Right ventricle myocardium inferior (tissue), 1 donor: ENCODE data around the gene NOL9. TPM values are rescaled to one million over a fixed set of nuclear protein-coding genes. Genes with fewer than 3 reads are reported as not detected.

Experiments used
- ATAC-seq: fragments of 200-7000 bp; cut with Tn5 transposase; one replicate; pipeline ENCODE4 v1.9.1; 2020; ENCODE audit warnings: mild to moderate bottlenecking, moderate library complexity
- DNase-seq: peaks from one replicate; pipeline ENCODE4 v3.0.0; 2021; ENCODE audit errors: missing footprints
- intact Hi-C: fragments of 100-400 bp; cut with DNase I; formaldehyde crosslinking; loops from one replicate; pipeline ENCODE4 v1.11.0; 2022
- total RNA-seq: library from RNA; stranded (reverse); fragmentation: NEBNext Ultra II Directional; extraction: Animal tissue kit (Norgen Biotek cat#: 25700); gene quantifications from one replicate; pipeline ENCODE4 v1.2.1, GENCODE V29; 2021
- donor health status: DM: no; HTN: yes; CAD: no; lungs with severe emphysema.

Gene NOL9
- total RNA-seq, 1 donor from 2014 or later = 12.6 TPM

DNA sequence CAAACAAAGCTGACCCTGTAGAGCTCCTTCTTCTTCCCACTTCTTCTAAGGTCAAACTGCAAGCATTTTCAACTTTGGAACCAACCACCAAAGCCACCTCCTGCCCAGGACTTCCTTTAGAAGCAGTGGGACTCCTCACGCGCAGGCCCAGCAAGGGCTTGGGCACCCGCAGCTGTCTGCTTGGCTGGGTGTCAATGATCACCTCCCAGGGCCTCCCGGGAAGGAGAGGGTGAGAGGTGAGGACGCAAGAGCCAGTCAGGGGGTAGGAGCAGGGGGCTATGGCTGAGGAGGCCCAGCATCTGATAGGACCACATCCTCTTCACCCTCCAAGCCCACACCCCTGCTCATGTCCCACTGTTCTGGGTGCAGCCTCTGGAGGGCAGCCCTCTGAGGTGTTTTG, 38.1 kb upstream of the NOL9 start:
- intact Hi-C loops = no loop called here
- peak; percentile 71 for DNase-seq

DNA sequence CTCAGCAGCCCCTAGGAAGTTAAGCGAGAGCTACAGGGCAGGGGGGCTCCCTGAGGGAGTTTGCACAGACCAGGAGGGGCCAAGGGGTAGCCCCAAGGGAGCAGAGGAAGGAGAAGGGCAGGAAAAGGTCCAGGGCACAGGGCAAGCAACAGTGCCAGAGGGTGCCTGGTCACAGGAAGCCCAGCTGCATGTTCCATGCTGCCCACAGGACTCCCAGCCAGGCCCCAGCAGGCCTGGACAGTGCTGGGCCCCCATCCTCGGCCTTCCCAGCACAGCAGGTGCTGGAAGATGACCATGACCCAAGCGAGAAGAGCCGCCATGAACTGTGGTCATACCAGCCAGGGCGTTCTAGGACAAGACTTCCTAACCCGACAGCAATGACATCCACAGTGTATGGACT, 37.3 kb upstream of the NOL9 start:
- DNase-seq = no peak
- intact Hi-C loops = no loop called here
- ATAC-seq = no peak

More for the DNA sequence above, 38.1 kb upstream of the NOL9 start:
- ATAC-seq = peak; percentile 9

DNA sequence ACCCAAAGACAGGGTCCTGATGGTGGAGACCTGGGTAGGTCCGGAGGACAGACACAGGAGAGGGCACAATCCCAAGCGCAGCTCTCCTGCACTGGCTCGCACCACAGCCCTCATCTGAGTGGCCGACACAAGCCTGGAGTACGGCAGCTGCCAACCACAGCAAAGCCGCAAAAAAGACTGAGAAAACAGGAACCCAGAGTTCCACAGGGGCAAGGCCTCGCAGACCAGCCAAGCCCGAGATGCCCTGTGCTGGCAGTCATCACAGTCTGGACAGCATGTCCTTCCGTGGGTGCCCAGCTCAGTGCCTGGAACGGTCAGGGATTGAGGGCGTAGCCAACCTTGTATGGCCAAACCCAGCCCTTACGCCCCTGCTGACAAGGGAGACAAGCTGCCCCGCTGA, 36.9 kb upstream of the NOL9 start:
- intact Hi-C loops = no loop called here
- ATAC-seq (peak; percentile 12), DNase-seq (peak; percentile 73)

DNA sequence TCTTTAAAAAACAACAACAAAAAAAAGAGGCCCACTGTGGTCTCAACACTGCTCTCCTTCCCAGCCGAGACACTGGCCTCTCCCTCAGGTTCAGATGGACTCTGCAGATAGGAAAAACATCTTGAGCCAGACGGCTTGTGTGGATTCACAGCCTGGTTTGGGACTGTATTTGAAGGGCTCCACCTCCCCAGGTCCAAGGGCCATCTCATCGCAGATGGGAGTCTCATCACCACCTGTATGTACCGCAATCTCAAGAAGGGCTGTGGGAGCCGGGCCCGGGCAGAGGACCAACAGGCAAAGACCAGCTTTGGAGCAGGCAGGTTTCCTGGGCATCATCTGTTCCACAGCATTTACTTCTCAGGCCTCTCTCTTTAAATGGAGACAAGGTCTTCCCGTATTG, 35.7 kb upstream of the NOL9 start:
- intact Hi-C loops = no loop called here
- DNase-seq (no peak), ATAC-seq (no peak)

DNA sequence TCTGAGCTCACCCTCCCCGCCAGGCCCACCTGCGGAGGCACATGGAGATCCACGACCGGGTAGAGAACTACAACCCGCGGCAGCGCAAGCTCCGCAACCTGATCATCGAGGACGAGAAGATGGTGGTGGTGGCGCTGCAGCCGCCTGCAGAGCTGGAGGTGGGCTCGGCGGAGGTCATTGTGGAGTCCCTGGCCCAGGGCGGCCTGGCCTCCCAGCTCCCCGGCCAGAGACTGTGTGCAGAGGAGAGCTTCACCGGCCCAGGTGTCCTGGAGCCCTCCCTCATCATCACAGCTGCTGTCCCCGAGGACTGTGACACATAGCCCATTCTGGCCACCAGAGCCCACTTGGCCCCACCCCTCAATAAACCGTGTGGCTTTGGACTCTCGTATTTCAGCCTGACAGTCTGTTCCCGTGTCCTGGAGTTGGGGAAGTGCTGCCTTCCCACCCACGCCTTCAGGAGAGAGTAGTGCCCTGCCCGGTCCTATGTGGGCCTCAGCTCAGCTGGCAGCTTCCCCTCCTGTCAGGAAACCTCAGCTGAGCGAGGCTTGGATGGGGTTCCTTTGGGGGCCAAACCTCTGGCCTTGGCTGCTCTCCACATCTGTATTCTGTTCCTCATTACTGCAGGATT, 34.7 kb upstream of the NOL9 start:
- no peak for DNase-seq
- ATAC-seq = no peak
- intact Hi-C loops = no loop called here

DNA sequence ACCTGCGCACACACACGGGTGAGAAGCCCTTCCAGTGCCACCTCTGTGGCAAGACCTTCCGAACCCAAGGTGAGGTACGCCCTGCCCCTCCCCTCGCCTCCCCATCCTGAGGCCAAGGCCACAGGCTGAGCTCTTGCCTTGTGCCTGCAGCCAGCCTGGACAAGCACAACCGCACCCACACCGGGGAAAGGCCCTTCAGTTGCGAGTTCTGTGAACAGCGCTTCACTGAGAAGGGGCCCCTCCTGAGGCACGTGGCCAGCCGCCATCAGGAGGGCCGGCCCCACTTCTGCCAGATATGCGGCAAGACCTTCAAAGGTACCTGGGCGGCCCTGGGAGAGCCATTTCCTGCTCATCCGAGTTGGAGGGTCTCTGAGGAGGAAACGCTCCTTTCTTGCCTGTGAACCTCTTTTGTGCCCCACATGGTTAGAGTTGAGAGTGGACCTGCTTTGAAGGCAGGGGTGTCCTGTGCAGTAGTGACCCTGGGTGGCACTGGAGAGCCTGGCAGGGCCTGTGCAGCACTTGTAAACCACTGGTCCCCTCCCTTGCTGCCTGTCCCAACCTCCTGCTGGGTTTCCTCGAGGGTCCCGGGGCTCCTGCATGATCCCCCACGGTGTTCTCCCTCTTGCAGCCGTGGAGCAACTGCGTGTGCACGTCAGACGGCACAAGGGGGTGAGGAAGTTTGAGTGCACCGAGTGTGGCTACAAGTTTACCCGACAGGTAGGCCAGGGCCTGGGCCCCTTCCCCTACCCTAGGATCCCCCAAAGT, 34.0 kb upstream of the NOL9 start:
- no peak for ATAC-seq
- no peak for DNase-seq
- intact Hi-C loops = no loop called here

DNA sequence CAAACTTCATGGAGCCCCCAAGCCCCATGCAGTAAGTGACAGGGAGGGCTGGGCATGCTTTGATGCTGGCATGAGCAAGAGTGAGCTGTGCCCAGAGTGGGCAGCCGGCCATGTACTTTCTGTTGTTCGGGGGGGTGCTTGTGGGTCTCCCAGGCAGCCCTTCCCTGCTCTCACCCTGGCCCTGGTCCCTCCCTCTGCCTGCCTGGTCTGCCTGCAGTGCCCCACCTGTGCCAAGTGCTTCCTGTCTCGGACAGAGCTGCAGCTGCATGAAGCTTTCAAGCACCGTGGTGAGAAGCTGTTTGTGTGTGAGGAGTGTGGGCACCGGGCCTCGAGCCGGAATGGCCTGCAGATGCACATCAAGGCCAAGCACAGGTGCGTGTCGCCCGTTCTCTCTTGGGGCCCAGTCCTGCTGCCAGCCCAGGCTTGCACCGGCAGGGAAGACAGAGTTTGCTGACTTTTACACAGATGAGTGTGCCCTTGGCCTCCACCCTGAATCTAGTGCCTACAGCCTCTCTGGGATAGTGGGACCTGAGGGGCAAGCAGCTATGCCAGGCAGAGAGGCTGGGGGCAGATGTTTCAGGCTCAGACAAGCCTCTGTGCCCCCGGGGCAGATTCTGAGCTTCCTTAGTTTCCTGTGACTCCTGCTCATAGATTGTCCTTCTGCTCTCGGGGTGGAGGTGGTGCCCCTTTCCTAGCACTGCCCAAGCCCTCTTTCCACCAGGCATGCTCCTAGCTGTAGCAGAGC, 33.1 kb upstream of the NOL9 start:
- intact Hi-C loops = no loop called here
- ATAC-seq = peak; percentile 79
- DNase-seq = peak; percentile 87

DNA sequence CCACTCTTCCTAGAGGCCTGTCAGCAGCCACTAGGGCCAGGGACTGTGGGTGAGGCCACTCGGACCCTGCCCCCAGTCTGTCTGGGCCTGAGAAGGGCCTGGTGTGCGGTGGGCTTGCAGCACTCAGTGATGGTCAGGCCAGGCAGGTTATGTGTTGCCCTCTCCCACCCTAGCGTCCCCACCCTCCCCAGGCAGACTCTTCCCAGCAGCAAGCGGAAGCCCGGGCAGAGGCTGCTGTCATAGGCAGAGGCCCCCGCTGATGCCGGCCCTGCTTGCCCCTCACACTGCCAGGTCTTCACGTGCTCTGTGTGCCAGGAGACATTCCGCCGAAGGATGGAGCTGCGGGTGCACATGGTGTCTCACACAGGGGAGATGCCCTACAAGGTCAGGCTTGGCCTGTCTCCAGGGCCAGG, 32.1 kb upstream of the NOL9 start:
- ATAC-seq = peak; percentile 19
- intact Hi-C loops = no loop called here
- no peak for DNase-seq

DNA sequence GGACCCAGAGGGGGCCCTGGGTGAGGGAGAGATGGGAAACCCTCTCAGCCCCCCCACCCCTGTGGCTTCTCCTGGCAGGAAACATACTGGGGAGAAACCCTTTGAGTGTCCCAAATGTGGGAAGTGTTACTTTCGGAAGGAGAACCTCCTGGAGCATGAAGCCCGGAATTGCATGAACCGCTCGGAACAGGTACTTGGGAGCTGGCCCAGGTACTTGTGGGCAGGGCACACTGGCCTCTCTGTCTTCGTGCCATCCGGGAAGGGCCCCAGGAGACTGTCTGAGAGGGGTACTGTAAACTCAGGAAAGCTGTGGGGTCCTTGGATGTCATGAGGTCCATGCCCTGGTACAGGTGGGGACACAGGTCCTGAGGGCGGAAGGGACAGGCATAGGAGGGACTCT, 31.5 kb upstream of the NOL9 start:
- DNase-seq (no peak), ATAC-seq (no peak)
- intact Hi-C loops = no loop called here

DNA sequence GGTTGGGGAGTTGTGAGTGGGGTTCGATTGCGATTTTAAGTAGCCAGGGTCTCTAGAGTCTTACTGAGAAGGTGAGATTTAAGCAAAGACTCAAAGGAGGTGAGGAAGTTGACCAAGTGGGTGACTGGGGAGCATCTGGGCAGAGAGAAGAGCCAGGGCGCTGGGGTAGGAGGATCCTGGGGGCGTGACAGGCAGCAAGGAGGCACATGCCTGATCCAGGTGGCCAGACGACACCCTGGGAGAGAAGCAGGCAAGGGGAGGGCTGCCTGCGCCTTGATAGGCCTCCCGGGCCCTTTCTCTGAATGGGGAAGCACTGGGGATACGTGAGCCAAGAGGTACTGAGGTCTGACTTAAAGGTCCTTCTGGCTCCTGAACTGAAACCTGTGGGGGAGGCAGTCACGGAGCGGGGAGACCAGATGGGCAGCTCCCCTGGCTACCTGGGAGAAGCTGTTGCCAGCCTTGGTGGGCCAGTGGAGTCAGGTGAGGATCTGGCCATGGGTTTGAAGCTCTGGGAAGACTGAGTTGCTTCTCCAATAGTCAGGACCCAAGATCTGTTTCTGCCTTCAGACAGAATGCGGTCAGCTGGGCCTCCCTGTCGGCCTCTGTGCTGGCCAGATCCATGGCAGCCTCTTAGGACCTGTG, 30.9 kb upstream of the NOL9 start:
- intact Hi-C loops = no loop called here
- no peak for DNase-seq
- no peak for ATAC-seq

DNA sequence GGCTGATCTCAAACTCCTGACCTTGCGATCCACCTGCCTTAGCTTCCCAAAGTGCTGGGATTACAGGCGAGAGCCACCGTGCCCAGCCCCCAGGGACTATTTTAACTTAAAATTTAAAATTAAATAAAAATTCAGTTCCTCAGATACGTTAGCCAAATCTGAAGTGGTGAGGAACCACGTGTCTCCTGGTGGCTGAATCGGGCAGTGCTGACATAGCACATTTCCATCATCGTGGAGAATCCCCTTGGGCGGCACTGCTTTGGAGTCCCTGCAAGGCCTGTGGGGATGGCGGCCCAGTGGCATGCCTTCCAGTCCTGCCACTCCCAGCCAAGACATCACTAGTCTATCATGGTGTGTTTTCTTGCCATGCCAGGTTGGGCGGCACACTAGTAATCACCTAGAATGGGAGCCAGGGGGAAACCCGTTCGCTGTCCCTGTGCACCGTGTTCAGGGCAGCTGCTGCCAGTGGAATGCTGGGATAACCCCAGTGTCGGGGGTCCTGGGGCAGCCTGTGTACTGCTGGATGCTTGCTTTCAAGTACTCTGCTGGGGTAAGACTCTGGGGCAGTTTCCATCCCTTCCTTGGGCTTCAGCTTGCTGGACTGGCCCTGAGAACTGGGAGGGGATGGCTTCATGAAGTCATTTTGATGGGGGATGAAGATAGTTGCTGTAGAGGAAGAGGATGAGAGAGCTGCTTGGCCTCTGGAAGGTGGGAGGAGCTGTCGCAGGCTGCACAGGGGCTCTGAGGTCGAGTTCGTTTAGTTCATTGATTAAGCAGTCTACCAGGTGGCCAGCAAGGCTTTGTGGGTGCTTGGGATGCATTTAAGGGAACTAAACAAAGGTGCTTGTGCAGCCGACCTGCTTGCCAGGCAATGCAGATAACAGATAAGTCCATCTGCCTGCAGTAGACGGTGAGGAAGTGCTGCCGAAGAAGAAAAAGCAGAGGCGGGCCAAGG, 30.1 kb upstream of the NOL9 start:
- intact Hi-C loops = no loop called here
- no peak for ATAC-seq

DNA sequence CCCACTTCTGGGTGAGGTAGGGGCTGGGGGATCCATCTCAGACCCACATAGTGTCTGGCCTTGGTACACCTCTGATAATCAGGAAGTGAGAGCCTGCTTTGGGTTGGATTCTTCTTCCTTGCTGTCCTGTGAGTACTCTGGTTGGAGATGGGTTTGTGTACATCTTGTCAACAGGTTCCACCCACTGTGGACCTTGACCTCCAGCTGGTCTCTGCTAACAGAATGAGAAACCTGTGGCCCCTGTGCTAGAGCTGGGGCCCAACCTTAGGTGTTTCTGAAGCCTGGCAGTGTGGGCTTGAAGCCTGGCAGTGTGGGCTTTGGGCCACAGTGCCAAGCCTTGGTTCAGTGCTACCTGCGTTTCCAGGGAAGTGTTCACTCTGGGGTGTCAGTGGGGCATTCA, 28.1 kb upstream of the NOL9 start:
- no peak for DNase-seq
- ATAC-seq = no peak
- intact Hi-C loops = no loop called here

More for the DNA sequence above, 30.1 kb upstream of the NOL9 start:
- DNase-seq = no peak

DNA sequence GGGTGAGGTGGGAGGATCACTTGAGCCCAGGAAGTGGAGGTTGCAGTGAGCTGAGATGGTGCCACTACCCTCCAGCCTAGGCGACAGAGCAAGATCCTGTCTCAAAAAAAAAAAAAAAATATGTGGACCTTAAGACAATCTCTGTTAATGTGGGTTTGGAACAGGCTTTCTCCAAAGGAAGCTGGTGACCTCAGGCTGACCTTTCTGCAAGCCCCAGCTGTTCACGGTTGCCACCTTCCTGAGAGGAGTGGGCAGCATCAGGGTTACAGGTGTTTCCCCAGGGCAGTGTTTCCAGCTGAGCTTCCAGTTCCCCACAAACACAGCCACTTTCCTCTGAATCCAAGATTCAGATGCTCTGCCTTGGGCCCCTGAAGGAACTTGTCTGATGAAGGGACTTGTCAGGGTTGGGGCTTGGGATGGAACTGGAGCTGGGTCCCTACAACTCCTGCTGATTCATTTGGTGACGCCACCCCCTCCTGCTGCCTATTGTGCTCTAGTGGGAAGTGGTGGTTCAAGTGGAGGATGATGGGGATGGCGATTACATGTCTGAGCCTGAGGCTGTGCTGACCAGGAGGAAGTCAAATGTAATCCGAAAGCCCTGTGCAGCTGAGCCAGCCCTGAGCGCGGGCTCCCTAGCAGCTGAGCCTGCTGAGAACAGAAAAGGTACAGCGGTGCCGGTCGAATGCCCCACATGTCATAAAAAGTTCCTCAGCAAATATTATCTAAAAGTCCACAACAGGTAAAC, 27.4 kb upstream of the NOL9 start:
- intact Hi-C loops = loop anchor here (2.0 kb wide), 1 partner anchor 19 kb away; no protein-coding TSS in a partner anchor
- ATAC-seq = no peak
- peak; percentile 83 for DNase-seq

DNA sequence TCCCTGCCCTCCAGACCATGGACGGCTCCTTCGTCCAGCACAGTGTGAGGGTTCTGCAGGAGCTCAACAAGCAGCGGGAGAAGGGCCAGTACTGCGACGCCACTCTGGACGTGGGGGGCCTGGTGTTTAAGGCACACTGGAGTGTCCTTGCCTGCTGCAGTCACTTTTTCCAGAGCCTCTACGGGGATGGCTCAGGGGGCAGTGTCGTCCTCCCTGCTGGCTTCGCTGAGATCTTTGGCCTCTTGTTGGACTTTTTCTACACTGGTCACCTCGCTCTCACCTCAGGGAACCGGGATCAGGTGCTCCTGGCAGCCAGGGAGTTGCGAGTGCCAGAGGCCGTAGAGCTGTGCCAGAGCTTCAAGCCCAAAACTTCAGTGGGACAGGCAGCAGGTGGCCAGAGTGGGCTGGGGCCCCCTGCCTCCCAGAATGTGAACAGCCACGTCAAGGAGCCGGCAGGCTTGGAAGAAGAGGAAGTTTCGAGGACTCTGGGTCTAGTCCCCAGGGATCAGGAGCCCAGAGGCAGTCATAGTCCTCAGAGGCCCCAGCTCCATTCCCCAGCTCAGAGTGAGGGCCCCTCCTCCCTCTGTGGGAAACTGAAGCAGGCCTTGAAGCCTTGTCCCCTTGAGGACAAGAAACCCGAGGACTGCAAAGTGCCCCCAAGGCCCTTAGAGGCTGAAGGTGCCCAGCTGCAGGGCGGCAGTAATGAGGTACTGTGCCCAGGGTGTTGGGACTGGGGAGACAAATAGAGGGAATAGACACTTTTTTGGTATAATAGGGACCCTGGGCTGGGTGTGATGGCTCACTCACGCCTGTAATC, 26.5 kb upstream of the NOL9 start:
- DNase-seq = peak; percentile 61
- no peak for ATAC-seq
- intact Hi-C loops = loop anchor here (2.0 kb wide), 1 partner anchor 20 kb away; no protein-coding TSS in a partner anchor

DNA sequence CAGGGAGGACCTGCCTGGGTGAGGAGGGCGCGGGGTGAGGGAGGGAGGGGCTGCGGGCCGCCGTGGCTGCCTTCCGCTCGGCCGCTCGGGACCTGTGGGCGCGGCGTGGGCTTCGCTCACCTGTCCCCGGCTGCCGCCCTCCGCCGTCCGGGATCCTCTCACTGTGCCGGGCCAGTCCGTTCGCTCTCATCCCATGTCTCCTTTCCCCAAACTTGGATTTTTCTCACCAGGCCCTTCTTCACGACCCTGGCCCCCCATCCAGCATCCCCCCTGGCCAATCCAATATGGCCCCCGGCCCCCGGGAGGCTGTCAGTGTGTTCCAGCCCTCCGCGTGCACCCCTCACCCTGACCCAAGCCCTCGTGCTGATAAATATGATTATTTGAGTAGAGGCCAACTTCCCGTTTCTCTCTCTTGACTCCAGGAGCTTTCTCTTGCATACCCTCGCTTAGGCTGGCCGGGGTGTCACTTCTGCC, 25.8 kb upstream of the NOL9 start:
- intact Hi-C loops = loop anchor here (2.0 kb wide), 1 partner anchor 21 kb away; no protein-coding TSS in a partner anchor
- ATAC-seq = no peak
- peak; percentile 68 for DNase-seq

DNA sequence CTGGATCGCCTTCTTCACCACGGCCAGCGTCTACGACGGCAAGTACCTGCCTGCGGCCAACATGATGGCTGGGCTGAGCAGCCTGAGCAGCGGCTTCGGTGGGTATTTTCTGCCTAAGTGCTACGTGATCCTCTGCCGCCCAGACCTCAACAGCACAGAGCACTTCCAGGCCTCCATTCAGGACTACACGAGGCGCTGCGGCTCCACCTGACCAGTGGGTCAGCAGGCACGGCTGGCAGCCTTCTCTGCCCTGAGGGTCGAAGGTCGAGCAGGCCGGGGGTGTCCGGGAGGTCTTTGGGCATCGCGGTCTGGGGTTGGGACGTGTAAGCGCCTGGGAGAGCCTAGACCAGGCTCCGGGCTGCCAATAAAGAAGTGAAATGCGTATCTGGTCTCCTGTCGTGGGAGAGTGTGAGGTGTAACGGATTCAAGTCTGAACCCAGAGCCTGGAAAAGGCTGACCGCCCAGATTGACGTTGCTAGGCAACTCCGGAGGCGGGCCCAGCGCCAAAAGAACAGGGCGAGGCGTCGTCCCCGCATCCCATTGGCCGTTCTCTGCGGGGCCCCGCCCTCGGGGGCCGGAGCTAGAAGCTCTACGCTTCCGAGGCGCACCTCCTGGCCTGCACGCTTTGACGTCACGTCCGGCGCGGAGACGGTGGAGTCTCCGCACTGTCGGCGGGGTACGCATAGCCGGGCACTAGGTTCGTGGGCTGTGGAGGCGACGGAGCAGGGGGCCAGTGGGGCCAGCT, 25.2 kb upstream of the NOL9 start, which contains the start of gene ZBTB48:
Gene ZBTB48, plus strand, starts transcription at position 621 of the 745 bp plus-strand sequence. CDS start 616 bp downstream, outside the sequence.
- intact Hi-C loops = loop anchor here (2.0 kb wide), 1 partner anchor 21 kb away; no protein-coding TSS in a partner anchor
- peak; percentile 97 for ATAC-seq
- DNase-seq = peak; percentile 100
